Measurements from ENCODE around the gene PORCN.

Gene PORCN

DNA sequence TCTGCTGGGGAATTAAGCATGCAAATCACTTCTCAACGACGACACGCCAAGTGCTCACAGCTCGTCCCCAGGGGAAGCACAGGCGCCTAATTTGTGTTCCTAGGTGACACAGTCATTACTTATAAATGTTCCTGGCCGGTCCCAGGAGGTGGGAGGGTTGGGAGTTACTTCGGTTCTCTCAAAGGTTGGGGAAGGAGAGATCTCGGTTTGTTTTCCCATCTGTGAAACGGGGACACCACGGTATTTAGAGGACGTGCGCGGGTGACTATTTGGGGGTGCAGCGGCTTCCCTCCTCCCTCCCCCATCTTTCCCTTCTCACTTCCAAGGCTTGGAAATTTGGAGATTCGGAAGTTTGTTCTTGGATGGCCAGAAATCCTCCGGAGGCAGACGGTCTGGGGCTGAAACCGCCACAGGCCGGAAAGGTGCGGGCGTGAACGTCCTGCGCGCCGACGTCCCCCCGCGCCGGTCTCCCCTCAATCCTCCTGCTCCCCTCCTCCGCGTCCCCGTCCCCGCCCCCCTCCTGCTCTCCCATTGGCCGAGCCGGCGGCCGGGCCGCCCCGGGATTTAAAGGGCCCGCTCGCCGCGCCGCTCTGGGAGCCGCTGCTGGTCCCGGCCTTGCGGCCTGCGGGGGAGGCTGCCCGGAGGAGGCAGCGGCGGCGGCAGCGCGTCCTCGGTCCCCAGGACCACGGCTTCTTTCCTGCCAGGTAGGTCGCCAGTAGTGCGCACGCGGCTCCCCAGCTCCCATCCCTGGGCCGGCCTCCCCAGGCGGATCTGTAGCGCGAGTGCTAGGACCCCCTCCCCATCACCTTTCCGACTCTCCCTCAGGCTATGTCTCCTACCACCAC lies at the start of gene PORCN:
Gene PORCN, plus strand, starts transcription at position 593 of the 845 bp plus-strand sequence. CDS start 829 bp downstream, outside the sequence.
- DNase-seq, result peak; percentile 8 to 73 (median 40)

DNA sequence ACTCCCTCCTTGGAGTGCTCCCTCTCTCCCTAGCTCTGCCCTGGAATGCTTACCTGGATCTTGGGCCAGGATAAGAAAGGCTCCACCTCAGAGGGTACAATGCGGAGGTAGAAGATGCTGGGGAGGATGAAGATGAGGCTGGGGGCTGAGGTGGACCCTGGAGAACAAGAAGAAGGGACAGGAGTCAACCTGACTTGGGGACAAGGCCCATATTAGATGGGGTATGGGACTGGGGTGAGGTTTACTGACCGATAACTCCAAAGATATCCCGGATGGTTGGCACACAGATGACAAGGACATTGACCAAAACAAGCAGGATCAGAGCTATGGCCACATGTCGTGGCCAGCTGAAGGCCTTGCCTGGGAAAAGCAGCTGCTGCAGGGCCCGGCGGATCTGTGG lies 49.3 kb upstream of the PORCN start:
- DNase-seq, result no peak

- DNase-seq, result no peak
Measured at GRCh38 chrX:48460031-48460430, 48.8 kb upstream of the PORCN start.

DNA sequence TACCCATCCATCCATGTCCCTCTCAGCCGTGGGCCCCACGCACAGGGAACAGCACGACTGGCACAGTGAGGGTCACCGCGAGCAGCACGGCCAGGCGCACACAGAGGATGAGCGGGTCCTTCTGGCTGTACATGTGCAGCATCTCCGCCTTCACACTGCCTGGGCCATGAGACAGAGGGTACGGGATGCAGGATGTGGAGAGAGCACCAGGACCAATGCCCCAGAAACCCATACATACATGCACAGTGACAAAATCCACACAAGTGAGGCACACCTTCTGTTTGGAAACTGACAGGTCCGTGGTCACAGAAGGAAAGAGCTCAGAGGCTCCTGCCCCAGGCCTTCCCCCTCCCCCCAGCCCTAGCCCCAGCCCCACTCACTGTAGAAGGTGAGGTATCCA lies 48.2 kb upstream of the PORCN start:
- no peak for DNase-seq

DNA sequence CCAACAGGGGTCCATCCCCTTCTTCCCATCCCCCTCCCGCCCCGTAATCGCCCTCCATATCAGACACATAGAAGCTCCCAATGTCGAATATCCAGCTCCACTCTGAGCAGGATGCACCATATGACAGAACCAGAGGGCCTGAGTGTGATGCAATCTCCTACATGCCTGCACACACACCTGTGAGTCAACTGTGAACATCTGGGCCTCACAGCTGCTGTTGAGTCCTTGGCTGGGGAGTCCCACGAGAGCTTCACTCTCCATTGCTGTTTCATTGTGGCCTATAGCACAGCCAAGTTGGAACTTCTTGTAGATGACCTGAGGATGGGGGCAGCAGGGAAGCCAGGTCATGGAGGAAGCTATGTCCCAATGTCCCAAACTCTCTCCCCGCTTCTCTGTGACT lies 47.0 kb upstream of the PORCN start:
- DNase-seq, result no peak

DNA sequence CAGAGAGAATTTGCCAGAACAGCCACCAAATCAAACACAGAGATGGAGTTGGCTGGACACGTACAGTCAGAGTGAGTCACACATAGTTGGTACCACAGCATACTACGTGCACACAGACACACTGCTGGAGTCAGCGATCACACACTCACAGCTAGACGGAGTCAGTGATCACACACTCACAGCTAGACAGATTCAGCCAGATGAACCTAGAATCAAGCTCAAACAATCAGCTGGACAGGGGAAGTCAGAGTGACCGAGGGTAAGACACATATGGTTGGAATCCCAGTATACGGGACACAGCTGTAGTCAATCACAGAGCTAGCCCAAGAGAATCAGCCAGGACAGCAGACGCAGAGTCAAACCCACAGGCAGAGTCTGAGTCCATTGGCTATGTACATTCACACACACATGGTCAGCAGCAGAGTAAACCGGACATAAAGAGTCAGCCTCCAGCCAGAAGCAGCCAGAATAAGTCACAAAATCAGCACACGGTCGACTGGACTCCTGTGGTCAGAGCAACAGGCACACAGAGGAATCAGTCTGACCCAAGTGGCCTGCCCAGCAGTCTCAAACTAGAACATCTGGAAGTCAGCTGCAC lies 43.4 kb upstream of the PORCN start:
- no peak for DNase-seq

DNA sequence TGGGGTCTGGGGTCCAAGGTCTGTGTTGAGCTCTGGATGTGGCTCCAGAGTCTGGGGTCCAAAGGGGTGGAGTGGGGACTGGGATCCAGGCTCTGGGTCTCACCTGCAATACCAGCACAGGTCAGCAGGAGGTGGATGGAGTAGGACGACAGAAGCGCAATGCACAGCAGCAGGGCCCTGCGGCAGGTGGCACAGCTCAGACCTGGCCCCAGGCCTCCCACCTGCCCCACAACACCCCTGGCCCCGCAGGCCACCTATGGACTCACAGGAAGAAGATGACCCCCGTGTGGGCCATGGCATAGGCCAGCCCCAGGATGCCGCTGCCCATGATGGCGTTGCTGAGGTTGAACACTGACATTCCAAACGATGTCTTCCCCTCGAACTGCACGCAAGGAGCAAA lies 42.1 kb upstream of the PORCN start:
- no peak for DNase-seq

- no peak for DNase-seq
Measured at GRCh38 chrX:48467281-48467761, 41.5 kb upstream of the PORCN start.

GRCh38 chrX:48468247-48468671 lies 40.5 kb upstream of the PORCN start:
- no peak for DNase-seq

DNA sequence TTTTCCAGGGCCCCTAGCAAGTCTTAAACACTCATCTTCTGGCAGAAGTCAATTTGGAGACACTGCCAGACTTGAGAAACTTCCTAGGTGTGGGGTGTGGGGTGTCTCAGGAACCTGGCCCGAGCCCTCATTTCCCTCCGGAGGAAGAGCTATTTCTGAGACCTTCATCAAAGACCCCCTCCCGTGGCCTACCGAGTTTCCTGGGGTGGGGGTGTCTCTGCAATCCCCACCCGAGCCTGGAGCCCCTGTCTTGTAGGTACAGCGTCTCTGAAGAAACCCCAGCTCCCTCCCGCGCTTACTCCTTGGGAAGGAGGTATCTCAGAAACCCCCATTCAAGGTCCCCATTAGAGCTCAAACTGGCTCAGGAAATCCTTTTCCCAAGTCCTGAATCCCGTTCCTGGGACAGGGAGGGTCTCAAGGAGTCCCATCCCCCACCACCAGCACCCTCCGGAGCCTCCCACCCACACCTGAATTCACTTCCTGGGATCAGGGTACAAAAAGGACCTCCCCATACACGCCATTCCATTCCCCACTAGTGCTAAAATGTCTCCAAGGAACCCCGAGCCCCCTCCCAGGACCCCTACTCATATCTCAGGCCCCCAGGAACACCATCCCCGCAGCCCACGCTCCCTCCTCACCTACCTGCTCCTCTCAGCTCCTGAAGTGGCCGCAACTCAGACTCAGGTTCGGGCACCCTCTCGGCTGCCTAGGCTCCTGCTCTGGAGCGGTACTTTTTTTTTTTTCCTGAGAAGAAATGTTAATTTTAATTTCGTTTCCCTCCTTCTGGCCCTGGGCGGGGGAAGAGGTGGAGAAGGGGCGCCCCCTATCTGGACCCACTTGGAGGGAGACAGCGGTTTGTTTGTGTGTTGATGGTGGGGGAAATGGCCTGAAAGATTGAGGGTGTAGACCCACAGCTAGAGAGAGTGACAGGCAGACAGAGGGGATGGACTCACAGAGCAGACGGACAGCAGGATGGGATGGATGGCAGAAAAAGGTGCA lies 39.8 kb upstream of the PORCN start:
- DNase-seq, result peak in 1 of 4 experiments; percentile 20

DNA sequence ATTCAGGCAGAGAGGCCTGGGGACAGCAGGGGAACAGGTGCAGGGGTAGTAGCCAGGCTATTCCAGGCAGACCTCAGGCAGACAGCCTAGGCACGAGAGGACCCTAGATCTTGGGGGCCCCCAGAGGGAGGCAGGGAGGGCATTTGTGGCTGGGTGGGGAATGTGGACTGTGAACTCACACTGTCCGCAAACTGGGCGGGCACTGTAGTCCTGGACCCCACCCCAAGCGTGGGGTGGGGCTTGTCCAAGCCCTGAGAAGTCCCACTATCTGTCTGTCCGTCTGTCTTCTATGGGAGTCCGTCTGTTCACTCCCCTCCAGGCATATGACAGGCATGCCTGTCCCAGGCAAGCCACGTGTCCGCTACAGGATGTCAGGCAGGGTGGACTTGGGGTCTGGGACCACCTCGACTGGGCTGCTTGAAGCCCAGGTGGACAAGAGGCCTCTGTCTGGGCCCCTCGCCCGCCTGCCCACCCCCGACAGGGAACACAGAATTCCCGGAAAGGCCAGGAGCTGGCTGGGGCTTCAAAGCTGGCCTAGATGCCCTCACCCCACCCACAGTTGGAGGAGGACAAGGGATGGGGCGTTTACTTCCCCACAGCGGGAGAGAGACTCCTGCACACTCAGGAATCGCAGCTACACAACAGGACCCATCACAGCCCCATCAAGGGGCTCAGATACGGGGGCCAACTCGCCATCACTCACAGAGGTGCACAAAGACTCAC lies 38.5 kb upstream of the PORCN start, which contains the start of gene SLC38A5:
Gene SLC38A5, minus strand, starts transcription at position 151 of the 723 bp plus-strand sequence. CDS start 2,336 bp downstream, outside the sequence.
- no peak for DNase-seq

- DNase-seq, result no peak
Measured at GRCh38 chrX:48470833-48471118, 38.0 kb upstream of the PORCN start.

DNA sequence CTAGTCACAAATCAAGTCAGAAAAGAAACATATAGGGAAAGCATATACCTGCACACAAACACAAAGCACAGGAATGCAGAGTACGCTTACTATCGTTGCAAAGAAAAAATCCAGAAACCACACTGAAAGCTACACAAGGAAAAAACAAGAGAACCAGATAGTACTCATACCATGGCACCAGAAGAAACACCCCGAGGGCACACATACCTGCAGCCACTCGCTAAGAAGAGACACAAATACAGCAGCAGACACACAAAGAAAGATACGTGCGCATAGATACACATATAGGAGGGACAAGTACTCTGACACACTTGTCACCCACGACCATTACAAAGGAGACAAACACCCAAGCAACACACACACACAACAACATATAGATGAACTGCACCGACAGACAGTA lies 37.3 kb upstream of the PORCN start:
- no peak for DNase-seq

GRCh38 chrX:48472225-48472624 lies 36.6 kb upstream of the PORCN start:
- DNase-seq, result no peak

DNA sequence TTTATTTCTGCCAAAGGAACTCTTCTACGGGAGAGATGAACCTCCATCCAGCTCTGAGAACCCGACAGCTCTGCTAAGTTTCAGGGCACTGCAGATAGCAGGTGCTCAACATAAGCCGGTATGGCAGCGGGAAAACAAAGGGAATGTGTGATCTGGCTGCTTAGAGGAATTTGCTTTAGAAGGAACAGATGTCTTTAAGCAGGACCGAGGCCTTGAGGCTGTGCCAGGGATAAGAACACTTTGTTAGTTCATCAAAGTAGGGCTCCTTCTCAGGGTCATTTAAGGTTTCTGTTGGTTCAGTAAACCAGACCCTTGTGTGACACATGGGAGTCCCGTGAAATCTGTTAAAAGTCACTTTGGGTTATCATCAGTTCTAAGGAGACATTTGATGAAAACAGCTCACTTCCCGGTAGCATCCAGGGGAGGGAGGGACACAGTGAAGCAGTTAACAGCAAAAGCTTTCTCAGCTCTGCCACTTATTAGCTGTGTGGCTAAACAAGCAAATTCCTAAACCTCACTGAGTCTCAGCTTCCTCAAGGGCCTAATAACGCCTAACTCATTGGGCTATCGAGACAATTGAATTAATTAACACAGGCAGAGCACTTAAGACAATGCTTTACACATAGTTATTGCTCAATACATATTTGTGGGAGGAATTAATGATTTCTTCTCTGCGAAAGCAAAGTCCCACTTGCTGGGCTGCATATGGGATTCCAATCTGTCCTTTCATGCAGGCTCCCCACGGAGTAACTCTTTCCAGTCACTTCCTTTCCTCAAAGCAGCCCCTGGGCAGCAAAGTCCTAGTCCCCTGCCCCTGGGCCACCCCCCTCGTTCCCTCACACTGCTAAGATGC lies 35.7 kb upstream of the PORCN start:
- DNase-seq, result no peak

DNA sequence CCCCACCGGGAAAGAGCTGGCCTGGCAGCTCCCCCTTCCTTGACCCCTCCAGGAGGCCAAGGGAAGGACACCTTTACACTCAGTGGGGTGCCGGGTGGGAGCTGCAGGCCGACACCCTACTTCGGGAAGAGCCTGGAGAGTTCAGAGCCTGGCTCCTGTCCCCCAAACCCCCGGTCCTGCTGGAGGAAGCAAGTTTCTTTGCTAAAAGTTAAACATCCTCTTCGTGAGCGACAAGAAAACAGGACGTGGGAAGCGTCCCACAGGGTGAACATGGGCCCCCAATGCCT lies 35.1 kb upstream of the PORCN start:
- DNase-seq, result no peak

DNA sequence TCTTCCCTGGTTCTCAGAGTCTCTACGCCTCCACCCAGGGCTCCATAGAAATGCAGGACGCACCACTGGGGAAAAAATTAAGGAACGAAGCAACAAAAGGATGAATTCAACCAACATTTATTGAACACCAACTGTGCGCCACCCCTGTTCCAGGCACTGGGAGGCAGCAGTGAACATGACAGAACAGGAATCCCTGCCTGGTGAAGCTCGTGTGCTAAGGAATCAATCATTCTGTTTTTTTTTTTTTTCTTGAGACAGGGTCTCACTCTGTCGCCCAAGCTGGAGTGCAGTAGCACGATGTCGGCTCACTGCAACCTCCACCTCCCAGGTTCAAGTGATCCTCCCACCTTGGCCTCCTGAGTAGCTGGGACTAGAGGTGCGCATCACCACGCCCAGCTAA lies 34.7 kb upstream of the PORCN start:
- no peak for DNase-seq

DNA sequence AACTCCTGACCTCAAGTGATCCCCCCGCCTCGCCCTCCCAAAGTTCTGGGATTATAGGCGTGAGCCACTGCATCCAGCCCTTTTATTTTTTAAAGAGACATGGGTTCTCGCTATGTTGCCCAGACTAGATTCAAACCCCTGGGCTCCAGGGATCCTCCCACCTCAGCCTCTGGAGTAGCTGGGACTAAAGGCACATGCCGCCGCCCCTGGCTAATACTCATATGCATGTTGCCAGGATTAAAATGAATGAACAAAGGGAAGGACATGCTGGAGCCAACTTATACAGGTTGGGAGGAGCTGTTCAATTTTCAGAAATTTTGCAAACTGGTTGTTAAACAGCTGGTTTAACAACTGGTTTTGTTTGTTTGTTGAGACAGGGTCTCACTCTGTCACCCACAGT lies 34.2 kb upstream of the PORCN start:
- DNase-seq, result no peak

- DNase-seq, result no peak
Measured at GRCh38 chrX:48475296-48475695, 33.5 kb upstream of the PORCN start.

DNA sequence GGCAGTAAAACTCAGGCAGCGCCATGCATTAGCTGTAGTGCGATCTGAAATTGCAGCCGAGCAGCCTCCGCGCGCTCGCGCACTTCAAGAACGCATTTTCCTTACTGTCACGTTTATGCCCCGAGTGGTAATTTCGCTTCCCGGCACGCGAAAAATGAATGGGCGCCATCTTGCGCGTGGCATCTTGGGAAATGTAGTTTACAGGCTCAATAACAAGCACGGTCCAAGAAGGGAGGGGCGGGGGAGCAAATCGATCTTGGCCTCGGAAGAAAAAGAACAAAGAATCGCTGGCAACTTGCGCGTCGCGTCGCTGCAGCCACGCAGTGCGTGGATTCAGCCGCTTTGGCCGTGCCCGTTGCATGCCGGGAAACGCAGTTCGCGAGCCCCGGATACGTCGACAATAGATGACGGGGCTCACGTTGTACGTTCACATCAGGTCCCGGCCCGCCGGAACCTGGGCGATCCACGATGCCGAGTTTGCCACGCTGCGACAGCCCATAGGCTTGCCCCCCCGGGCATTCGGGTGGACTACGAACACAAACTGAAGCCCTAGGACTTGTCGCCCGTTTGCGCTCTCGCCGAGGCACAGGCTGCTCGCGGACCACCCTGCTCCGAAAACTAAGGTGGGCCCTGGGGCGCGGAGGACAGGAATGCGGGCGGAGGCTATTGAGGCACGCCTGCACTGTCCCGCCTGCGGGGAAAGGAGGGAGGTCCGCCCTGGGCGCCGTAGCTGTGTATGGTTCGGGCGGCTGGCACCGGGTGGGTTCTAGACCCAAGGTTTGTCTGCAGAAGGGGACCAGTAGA lies 32.8 kb upstream of the PORCN start, which contains the start of gene FTSJ1:
Gene FTSJ1, plus strand, starts transcription at position 426 of the 804 bp plus-strand sequence. CDS start 1,849 bp downstream, outside the sequence.
- DNase-seq, result peak; percentile 61 to 82 (median 68)

- DNase-seq, result no peak
Measured at GRCh38 chrX:48476919-48477318, 31.9 kb upstream of the PORCN start.

All from activated naive CD4-positive, alpha-beta T cell (primary cell).